Hematopoietic multipotent progenitor cell treated with erythropoietin and hydrocortisone succinate and interleukin-3 and kit ligand, for 17 days (in vitro differentiated cells): Measurements from ENCODE around the gene AOC1.

Experiments
- DNase-seq: peaks from one replicate; pipeline ENCODE4 v3.0.0-alpha.2; 2015; ENCODE audit warnings: low spot score

The AOC1 gene

DNA sequence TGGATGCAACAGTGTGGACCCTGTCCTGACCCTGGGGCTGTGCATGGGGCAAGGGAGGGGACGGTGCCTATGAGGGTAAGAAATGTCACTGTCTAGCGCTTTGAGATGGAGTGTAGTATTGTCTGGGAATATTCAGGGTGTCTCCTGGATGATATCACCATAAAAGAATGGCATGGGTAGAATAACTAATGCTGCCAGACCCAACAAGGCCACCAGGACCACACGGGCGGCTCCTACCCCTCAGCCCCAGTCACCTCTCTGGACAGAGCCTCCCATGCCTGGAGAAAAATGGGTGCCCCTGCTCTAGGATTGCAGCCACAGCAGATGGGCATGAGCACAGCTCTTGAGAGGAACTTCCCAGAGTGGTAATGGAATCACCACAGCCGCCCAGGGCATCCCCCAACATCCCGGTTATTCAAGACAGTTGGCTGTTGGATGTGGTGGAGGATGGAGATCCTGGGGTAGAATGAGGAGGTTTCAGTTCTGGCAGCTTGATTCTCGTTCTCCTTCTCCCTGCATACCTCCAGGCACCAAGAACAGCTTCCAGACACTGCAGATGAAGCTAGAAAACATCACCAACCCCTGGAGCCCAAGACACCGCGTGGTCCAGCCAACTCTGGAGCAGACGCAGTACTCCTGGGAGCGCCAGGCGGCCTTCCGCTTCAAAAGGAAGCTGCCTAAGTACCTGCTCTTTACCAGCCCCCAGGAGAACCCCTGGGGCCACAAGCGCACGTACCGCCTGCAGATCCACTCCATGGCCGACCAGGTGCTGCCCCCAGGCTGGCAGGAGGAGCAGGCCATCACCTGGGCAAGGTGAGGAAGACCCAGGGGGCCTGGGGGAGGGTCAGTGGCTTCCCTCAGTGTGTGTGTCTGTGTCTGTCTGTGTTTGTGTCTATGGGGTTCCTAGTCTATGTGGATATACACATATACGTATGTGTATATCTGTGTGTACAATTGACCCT is 6.2 kb downstream of the AOC1 start:
- DNase-seq, result no peak

GRCh38 chr7:150860291-150860977 is 8.1 kb downstream of the AOC1 start:
- no peak for DNase-seq

DNA sequence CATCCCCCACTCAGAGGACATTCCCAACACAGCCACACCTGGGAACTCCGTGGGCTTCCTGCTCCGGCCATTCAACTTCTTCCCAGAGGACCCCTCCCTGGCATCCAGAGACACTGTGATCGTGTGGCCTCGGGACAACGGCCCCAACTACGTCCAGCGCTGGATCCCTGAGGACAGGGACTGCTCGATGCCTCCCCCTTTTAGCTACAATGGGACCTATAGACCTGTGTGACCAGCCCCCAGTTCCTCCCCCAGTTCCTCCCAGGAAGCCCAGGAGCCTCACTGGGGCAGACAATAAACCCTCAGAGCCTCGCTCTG is 8.6 kb downstream of the AOC1 start:
- no peak for DNase-seq

DNA sequence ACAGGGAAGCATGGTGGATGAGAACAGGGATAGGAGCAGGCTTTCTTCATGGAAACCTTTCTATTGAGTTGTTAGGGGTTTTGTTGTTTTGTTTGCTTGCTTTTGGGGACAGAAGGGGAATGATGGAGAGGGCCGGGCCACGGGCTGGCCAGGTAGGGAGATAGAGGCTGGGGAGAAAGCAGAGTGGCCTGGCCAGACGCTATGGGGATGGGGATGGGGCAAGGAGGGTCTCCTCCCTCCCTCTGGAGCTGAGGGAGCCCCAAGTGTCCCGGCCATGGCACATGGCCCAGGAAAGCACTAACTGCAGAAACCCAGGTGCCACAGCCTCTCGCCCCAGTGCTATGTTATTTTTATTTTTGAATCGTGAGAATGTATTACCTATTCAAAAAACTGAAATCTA is 10.0 kb downstream of the AOC1 start:
- DNase-seq, result no peak

DNA sequence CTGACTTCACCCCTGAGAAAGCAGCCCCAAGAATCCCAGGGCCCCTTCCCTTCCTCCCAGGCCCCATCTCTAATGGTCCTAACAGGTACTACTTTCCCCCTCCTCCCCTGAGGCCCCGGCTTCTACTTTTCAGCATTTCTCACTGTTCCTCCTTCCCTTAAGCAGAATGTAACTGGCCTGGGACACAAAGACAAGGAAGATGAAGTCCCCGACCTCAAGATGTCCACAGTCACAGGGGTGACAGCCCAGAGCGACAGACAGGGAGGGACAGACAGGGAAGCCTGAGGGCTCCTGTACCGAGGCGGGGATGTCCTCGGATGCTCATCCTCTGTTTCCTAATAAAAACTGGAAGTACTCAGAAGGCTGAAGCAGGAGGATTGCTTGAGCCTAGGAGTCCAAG is 11.6 kb downstream of the AOC1 start:
- DNase-seq, result no peak

DNA sequence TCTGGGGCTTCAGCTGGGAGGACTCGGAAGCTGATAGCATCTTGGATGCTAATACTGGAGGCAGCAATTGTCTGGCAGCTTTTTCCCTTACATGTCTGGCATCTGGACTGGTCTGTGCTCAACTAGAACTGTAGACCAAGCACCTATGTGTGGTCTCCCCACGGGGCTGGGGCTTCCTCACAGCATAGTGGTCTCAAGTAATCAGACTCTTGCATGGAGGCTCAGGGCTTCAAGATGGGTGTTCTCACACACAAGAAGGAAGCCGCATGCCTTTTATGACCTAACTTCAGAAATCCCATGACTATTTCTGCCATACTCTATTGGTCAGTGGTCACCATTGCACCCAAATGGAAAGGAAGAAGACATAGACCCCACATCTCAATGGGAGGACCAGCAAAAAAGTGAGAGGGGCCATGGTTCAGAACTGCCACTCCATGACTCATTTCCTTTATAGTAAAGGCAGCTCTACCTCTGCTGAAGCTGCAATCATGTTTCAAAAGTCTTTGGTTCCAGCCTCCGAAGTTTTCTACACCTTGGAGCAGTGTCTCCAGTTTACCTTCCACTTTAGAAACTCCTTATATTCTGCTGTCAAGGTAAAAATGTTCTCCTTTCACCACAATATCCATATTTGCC is 14.7 kb downstream of the AOC1 start:
- no peak for DNase-seq

DNA sequence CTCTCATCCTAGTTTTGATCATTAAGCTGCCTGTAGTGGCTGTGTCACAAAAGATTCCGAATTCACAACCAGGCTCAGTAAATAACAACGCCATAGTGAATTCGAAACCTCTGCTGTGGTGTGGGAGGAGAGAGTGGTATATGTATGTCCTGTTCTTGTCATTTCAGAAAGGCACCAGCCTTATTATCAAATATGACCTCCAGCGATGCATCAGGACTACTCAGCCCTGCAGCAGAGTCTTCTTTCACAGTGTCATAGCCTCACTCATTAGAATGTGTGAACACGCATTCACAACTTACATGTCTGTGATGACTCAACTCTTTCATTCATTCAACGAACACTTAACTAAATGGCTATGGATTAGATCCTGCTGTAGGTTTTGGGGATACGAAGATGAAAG is 15.3 kb downstream of the AOC1 start:
- no peak for DNase-seq

- DNase-seq, result no peak
Measured at GRCh38 chr7:150869467-150869866, 17.1 kb downstream of the AOC1 start.

- no peak for DNase-seq
Measured at GRCh38 chr7:150871601-150872000, 19.3 kb downstream of the AOC1 start.

GRCh38 chr7:150874401-150875198 is 22.3 kb downstream of the AOC1 start:
- no peak for DNase-seq

DNA sequence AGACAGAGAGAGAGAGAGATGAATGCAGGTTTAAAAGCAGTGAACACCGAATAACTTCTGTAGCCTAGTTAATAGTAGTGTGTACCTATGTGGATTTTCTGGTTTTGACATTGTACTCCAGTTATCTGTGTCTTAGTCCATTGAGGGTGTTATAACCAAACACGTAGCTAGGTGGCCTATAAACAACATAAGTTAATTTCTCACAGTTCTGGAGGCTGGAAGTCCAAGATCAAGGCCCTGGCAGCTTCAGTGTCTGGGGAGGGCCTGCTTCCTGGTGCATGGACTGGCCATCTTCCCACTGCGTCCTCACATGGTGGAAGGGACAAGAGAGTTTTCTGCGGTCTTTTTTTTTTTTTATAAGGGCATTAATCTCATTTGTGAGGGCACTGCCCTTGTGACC is 23.5 kb downstream of the AOC1 start:
- no peak for DNase-seq

DNA sequence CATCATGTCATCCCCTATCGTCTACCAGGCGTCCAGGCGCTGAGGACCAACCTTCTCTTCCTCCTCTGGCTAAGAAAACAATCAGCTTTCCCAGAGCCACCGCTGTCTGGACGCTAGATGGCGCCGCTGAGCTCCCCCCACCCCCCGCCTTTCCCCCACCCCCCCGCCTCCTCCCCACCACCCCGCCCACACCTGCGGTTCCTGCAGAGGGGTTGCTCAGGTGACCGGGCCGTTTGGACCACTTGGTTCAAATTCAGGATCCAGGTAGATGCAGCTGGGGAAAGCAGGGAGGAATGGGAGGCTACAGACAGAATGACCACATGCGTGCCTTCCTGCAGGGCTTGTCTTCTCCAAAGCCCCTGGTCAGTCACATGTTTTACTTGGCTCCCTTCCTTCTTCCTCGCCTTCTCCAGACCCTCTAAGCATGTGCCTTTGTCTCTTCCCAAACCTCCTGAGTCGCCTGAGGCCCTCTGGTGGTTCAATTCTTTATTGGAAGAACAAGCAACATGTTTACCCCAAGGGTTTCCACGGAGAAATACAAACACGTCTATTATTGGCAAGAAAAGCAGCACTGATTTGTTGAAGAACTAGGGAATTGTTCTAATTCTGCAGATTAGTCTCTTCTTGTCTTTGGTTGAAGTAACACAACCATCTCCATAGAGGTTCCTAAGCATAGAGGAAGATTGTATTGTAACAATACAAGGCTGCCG is 24.7 kb downstream of the AOC1 start:
- DNase-seq, result peak; percentile 27

- DNase-seq, result no peak
Measured at GRCh38 chr7:150877536-150877935, 25.2 kb downstream of the AOC1 start.

DNA sequence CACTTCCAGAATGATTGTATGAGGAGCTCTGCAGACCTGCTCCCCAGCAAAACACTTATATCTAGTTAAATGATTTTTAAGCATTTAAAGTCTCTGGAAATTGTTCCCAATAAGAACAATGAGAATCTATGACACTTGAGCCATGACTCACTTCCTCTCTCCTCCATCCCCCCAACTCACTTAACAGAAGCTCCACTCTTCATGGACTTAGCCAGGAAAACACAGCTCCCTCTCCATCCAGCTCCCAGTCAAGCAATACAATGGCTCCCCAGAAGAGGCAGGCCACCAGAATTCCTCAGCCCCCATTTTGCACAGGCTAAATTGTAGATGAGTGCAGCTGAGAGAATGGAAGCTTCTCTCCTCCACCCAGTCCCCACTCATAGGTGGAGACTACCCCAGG is 27.0 kb downstream of the AOC1 start:
- DNase-seq, result no peak

DNA sequence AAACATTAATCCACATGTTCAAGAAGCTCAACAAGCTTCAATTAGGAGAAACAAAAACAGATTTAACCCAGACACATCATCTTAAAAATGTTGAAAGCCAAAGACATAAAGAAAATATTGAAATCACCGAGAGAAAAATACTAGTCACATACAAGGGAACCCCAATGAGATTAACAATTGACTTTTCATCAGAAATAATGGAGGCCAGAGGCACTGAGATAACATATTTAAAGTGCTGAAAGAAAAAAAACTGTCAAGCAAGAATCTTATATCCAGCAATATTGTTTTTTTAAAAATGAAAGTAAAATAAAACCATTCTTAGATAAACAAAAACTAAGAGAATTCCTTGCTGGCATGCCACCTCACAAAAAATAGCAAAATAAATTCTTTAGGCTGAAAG is 28.9 kb downstream of the AOC1 start:
- no peak for DNase-seq

DNA sequence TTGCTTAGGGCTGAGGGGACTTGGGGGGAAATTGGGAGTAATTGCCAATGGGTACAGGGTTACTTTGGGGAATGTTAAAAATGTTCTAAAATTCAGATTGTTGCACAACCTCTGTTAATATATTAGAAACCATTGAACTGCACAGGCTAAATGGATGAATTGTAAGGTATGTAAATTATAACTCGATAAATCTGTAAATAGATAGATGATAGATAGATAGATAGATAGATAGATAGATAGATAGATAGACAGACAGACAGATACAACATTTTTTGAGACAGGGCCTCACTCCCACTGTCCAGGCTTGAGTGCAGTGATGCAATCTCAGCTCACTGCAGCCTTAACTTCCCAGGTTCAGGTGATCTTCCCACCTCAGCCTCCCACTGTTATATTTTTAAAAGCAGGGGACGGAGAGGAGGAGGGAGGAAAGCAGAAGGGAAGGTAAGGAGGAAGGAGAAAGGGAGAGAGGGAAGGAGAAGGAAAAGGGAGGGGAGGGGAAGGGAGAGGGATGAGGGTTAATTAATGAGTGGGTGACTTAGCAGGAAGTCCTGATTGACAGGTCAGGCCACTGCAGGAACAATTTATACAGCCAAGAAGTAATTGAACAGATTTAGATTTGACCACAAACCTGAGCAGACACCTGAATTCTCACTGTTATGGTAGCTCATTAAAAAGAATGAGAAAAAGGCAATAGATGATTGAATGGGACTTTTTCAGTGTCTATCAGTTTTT is 38.7 kb downstream of the AOC1 start:
- no peak for DNase-seq

DNA sequence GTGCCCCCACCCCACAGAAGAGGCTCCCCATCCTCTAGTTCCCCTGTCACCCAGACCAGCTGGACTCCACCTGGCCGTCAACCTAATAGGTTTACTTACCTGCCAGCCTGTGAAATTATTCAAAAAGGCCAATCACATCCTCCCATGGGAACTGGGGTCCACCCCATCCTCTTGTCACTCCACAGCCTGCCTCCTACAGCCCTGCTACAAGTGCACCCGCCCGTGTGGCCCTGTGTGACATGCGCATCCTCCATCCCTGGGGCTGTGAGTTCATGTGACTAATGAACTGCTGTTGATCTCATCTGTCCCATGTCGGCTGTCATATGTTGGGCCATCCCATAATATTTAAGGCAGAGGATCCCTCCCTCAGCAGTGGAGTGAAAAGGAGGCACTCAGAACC is 39.4 kb downstream of the AOC1 start:
- DNase-seq, result no peak

GRCh38 chr7:150895809-150896208 is 43.5 kb downstream of the AOC1 start:
- no peak for DNase-seq

GRCh38 chr7:150896562-150897209 is 44.4 kb downstream of the AOC1 start:
- DNase-seq, result no peak
